ENCODE data around the gene WWC1. TPM values are rescaled to one million over a fixed set of nuclear protein-coding genes. Genes with fewer than 3 reads are reported as not detected.

Gene WWC1
- total RNA-seq (2014; rRNA removed; shearing (Covaris generic)) (not detected in 2 replicates), total RNA-seq (2022) (not detected in 2 replicates), Bru-seq, nascent RNA (percentile 9 among the genes with signal in this experiment), BruChase-seq, experiment 1, labeled RNA remaining after a 6-hour chase (percentile 7 among the genes with signal in this experiment), BruChase-seq, experiment 2, labeled RNA remaining after a 2-hour chase (percentile 12 among the genes with signal in this experiment)
- long read RNA-seq: 0 reads

- no peak within 1 kb of the TSS; the same call in 1 of the 2 replicates for H3K4me2 ChIP-seq (ENCODE audit: low read length)
- POLR2A ChIA-PET: no interaction called here
- no peak within 1 kb of the TSS for H3K4me3 ChIP-seq (ENCODE audit: low read depth, low read length, poor library complexity, severe bottlenecking)
These were observed at the start of gene WWC1 for GRCh38 chr5:168291342-168291963. Gene WWC1, plus strand, starts transcription at chr5:168291645. Its CDS starts 508 bp downstream, at chr5:168292153.

DNA sequence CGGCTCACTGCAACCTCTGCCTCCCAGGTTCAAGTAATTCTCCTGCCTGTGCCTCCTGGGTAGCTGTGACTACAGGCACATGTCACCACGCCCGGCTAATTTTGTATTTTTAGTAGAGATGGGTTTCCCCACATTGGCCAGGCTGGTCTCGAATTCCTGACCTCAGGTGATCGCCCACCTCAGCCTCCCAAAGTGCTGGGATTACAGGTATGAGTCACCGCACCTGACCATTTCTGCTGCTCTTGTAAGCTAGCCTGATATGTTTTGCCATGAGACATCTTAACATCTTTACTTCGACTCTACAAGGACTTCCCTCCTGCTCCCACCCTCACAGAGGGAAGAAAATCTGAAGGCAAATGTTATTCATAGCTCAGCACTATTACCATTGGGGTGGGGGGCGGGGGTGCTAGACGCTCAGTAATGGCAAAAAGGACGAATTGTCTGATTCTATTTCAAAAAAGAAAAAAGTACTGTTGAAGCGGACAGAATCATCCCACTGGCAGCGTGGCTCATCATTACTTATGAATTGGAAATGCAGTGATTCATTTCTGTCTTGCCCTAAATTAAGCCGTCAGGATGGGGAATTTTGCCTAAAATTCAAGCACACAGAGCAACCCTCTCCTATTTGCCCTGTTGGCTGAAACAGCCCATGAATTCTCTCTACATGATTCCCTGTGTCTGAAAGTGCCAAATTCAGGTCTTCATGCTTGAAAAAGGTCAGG lies 46.4 kb upstream of the WWC1 start:
- H4K20me1 ChIP-seq (ENCODE audit: insufficient read depth, low read length): no peaks in the 10 kb centered on the region
- no peaks in the 10 kb centered on the region for H3K4me1 ChIP-seq (ENCODE audit: insufficient read depth, low read length, poor library complexity, severe bottlenecking)
- no peak overlapping the region for H2AFZ ChIP-seq (ENCODE audit: low read length)
- POLR2A ChIA-PET: no interaction called here
- H3K4me2 ChIP-seq (ENCODE audit: low read length): no peak overlapping the region
- H3K9me3 ChIP-seq (ENCODE audit: low read length): no peaks in the 10 kb centered on the region
- no peaks in the 10 kb centered on the region for H3K9me2 ChIP-seq (ENCODE audit: insufficient read depth, low read length)
- intact Hi-C loops (cut with micrococcal nuclease; ENCODE audit: unreplicated experiment): no loop called here
- H3K27ac ChIP-seq (ENCODE audit: low read depth, low read length, poor library complexity, severe bottlenecking): no peak overlapping the region
- DNase-seq (ENCODE audit: low spot score): no peak
- no peak overlapping the region for H3K4me3 ChIP-seq (ENCODE audit: low read depth, low read length, poor library complexity, severe bottlenecking)
- no TSS peak for BruUV-seq (replicated peaks)
- CTCF ChIA-PET (ENCODE audit: unreplicated experiment): no interaction called here
- no peaks in the 10 kb centered on the region for H3K79me2 ChIP-seq (ENCODE audit: insufficient read depth, low read depth, low read length)
- no peaks in the 10 kb centered on the region for H3K36me3 ChIP-seq (ENCODE audit: insufficient read depth, low read length)
- no peak for TF ChIP-seq EZH2phosphoT487 (IDR thresholded peaks at IDR 0.05; ENCODE audit: borderline replicate concordance, low read depth, low read length)
- TF ChIP-seq, protein P1, sequence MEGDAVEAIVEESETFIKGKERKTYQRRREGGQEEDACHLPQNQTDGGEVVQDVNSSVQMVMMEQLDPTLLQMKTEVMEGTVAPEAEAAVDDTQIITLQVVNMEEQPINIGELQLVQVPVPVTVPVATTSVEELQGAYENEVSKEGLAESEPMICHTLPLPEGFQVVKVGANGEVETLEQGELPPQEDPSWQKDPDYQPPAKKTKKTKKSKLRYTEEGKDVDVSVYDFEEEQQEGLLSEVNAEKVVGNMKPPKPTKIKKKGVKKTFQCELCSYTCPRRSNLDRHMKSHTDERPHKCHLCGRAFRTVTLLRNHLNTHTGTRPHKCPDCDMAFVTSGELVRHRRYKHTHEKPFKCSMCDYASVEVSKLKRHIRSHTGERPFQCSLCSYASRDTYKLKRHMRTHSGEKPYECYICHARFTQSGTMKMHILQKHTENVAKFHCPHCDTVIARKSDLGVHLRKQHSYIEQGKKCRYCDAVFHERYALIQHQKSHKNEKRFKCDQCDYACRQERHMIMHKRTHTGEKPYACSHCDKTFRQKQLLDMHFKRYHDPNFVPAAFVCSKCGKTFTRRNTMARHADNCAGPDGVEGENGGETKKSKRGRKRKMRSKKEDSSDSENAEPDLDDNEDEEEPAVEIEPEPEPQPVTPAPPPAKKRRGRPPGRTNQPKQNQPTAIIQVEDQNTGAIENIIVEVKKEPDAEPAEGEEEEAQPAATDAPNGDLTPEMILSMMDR (conservative IDR thresholded peaks at IDR 0.05; ENCODE audit: low read length): no peak

More at GRCh38 chr5:168291342-168291963, at the start of gene WWC1:
- CTCF ChIA-PET (ENCODE audit: unreplicated experiment): no interaction called here
- intact Hi-C loops (cut with micrococcal nuclease; ENCODE audit: unreplicated experiment): no loop called here
- Histone ChIP-seq H3K9me3 (ENCODE audit: low read length) (no peaks in the 10 kb centered on the region), H3K27ac (ENCODE audit: low read depth, low read length, poor library complexity, severe bottlenecking) (no peak within 1 kb of the TSS), H3K79me2 (ENCODE audit: insufficient read depth, low read depth, low read length) (no peaks in the 10 kb centered on the region), H2AFZ (ENCODE audit: low read length) (no peak within 1 kb of the TSS), H3K36me3 (ENCODE audit: insufficient read depth, low read length) (no peaks in the 10 kb centered on the region), H3K4me1 (ENCODE audit: insufficient read depth, low read length, poor library complexity, severe bottlenecking) (no peaks in the 10 kb centered on the region), H4K20me1 (ENCODE audit: insufficient read depth, low read length) (no peaks in the 10 kb centered on the region), H3K9me2 (ENCODE audit: insufficient read depth, low read length) (no peaks in the 10 kb centered on the region)
- TF ChIP-seq, protein P1 (conservative IDR thresholded peaks at IDR 0.05; ENCODE audit: low read length): no peak
- no peak for TF ChIP-seq EZH2phosphoT487 (IDR thresholded peaks at IDR 0.05; ENCODE audit: borderline replicate concordance, low read depth, low read length)
- BruUV-seq (replicated peaks): no TSS peak
- DNase-seq (ENCODE audit: low spot score): no peak
